OCI-LY3 (cell line): ENCODE measurements around the gene CLEC19A.
"Not testable (repeated sequence)": the region's sequence is repeated elsewhere in the genome, so short reads cannot be mapped to it uniquely, and the experiment has no call there.

Source experiments
- H2AFZ ChIP-seq: fragments of 200-600, 300-600 bp; shearing (Covaris generic); 2 replicates; pipeline ENCODE4 v1.6.0; 2014; ENCODE audit warnings: antibody characterized with exemption, low read depth, low read length
- H3K27ac ChIP-seq: fragments of 200-600, 300-600 bp; sonication (generic); 2 replicates; pipeline ENCODE4 v1.5.1; 2014; ENCODE audit warnings: mild to moderate bottlenecking, low read length, moderate library complexity, mixed read lengths
- H3K27me3 ChIP-seq: fragments of 200-600, 300-600 bp; sonication (generic); 2 replicates; pipeline ENCODE4 v1.6.1; 2014; ENCODE audit warnings: low read depth, low read length, mixed read lengths
- H3K36me3 ChIP-seq: fragments of 200-600, 300-600 bp; sonication (generic); replicated peaks from 2 replicates; pipeline ENCODE3; 2014; ENCODE audit warnings: low read depth, low read length, mixed read lengths
- H3K4me1 ChIP-seq: fragments of 300-600, 200-600 bp; sonication (generic); 2 replicates; pipeline ENCODE4 v1.6.1; 2014; ENCODE audit warnings: low read length, mixed read lengths
- H3K4me2 ChIP-seq: fragments of 200-600, 300-600 bp; sonication (generic); 2 replicates; pipeline ENCODE4 v1.6.1; 2014; ENCODE audit warnings: low read length, mixed read lengths
- H3K4me3 ChIP-seq: fragments of 300-600, 200-600 bp; sonication (generic); 2 replicates; pipeline ENCODE4 v1.5.1; 2014; ENCODE audit warnings: antibody characterized with exemption, mild to moderate bottlenecking, low read length, moderate library complexity
- H3K79me2 ChIP-seq: fragments of 300-600, 200-600 bp; shearing (Covaris generic); 2 replicates; pipeline ENCODE4 v1.6.1; 2014; ENCODE audit warnings: mild to moderate bottlenecking, low read length, mixed read lengths
- H3K9ac ChIP-seq: fragments of 300-600, 200-600 bp; shearing (Covaris generic); 2 replicates; pipeline ENCODE4 v1.6.0; 2014; ENCODE audit warnings: mild to moderate bottlenecking, low read length, moderate library complexity
- H3K9me3 ChIP-seq: fragments of 200-600, 300-600 bp; shearing (Covaris generic); 2 replicates; pipeline ENCODE4 v1.6.1; 2014; ENCODE audit warnings: low read length, mixed read lengths; ENCODE audit not compliant: insufficient read depth
- H4K20me1 ChIP-seq: fragments of 200-600, 300-600 bp; sonication (generic); 2 replicates; pipeline ENCODE4 v1.6.1; 2016; ENCODE audit warnings: low read length, mixed read lengths; ENCODE audit not compliant: insufficient read depth
- EZH2phosphoT487 ChIP-seq: fragments of 200-600 bp; shearing (Covaris generic); IDR thresholded peaks from 2 replicates; pipeline ENCODE4 v1.6.1; 2018; ENCODE audit warnings: antibody characterized with exemption, mixed run types, low read depth
- TF ChIP-seq, protein P1 (sequence below): fragments of 200-600, 300-600 bp; sonication (generic); IDR thresholded peaks from 2 replicates; pipeline ENCODE4 v1.5.1; 2014; ENCODE audit warnings: antibody characterized with exemption, low read length, low read depth

The CLEC19A gene

DNA sequence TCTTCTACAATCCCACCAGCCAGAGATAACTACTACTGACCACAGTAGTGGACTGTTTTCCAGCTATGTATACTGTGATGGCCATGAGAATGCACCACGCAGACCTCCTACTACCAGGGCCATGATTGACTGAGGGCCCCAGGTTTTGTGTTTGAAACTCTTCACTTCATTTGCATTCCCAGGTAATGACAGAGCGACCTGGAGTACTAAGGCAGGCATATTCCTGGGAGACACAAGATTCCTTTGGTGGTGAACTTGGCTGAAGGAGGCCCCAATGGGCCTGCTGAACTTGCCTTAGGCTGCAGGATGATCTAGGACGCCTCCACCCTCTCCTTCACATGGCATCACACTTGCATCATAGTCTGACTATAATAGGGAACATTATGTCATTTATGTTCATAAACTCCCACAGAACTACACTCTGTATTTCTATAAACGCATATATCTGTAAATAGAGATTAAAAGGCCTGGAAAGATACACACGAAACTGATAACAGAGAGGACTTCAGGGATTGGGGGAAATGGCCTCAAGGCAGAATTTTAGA, 30.4 kb downstream of the CLEC19A start:
- H3K79me2 ChIP-seq: no peaks in the 10 kb centered on the region
- H4K20me1 ChIP-seq: no peaks in the 10 kb centered on the region
- TF ChIP-seq, protein P1, sequence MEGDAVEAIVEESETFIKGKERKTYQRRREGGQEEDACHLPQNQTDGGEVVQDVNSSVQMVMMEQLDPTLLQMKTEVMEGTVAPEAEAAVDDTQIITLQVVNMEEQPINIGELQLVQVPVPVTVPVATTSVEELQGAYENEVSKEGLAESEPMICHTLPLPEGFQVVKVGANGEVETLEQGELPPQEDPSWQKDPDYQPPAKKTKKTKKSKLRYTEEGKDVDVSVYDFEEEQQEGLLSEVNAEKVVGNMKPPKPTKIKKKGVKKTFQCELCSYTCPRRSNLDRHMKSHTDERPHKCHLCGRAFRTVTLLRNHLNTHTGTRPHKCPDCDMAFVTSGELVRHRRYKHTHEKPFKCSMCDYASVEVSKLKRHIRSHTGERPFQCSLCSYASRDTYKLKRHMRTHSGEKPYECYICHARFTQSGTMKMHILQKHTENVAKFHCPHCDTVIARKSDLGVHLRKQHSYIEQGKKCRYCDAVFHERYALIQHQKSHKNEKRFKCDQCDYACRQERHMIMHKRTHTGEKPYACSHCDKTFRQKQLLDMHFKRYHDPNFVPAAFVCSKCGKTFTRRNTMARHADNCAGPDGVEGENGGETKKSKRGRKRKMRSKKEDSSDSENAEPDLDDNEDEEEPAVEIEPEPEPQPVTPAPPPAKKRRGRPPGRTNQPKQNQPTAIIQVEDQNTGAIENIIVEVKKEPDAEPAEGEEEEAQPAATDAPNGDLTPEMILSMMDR: no peak
- no peak for TF ChIP-seq EZH2phosphoT487
- H3K9ac ChIP-seq: no peak overlapping the region
- no peaks in the 10 kb centered on the region for H3K9me3 ChIP-seq
- no peak overlapping the region for H2AFZ ChIP-seq
- no peaks in the 10 kb centered on the region for H3K4me1 ChIP-seq
- H3K27me3 ChIP-seq: no peaks in the 10 kb centered on the region
- no peak overlapping the region for H3K4me2 ChIP-seq
- no peak overlapping the region for H3K4me3 ChIP-seq
- H3K36me3 ChIP-seq: no peaks in the 10 kb centered on the region
- H3K27ac ChIP-seq: no peak overlapping the region

DNA sequence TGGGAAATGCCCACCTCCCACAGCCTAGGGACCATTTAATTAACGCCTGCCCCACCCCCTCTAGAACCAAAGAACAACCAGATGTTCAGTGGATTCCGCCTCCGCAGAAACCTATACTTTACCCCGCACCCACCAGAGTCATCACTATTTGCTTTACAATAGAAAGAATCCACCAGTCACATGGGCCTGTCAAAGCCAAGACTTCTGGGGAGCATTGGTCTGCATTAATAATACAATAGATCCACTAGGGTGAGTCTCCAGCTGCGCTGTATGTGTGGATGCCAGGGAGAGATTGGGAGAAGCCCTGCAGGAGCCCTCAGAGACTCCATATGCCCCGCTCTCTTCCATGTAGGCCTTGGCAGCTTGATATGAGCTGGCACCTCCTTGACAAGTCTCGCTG, 31.3 kb downstream of the CLEC19A start:
- no peak overlapping the region for H3K4me3 ChIP-seq
- no peaks in the 10 kb centered on the region for H4K20me1 ChIP-seq
- no peak overlapping the region for H2AFZ ChIP-seq
- no peak overlapping the region for H3K9ac ChIP-seq
- H3K4me2 ChIP-seq: no peak overlapping the region
- H3K79me2 ChIP-seq: no peaks in the 10 kb centered on the region
- H3K27ac ChIP-seq: no peak overlapping the region
- TF ChIP-seq EZH2phosphoT487: no peak
- H3K36me3 ChIP-seq: no peaks in the 10 kb centered on the region
- no peaks in the 10 kb centered on the region for H3K27me3 ChIP-seq
- no peaks in the 10 kb centered on the region for H3K4me1 ChIP-seq
- no peaks in the 10 kb centered on the region for H3K9me3 ChIP-seq

- not testable (repeated sequence) for H3K27me3 ChIP-seq, H3K4me1 ChIP-seq, H3K9ac ChIP-seq, H3K4me3 ChIP-seq, H3K9me3 ChIP-seq, H3K4me2 ChIP-seq, H2AFZ ChIP-seq, H3K79me2 ChIP-seq, H3K27ac ChIP-seq, H4K20me1 ChIP-seq, H3K36me3 ChIP-seq
These were observed 35.7 kb downstream of the CLEC19A start for GRCh38 chr16:19321186-19321585.

DNA sequence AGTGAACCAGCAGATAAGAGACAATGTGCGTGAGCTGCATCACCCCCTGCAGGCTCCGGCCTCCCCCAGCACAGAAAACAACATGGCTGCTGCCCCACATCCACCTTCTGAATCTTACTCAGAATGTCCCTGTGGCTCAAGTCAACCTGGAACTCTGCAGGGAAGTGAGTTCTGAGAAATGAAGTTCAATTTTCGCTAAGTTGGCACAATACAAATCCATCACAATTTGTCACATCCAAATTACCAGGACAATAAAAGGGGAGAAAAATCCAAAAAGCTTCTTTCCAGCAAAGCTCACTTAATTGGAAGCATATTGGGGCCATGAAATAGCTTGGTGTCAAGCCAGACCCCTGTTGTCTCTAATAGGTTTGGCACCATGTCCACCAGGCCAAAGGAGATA, 38.1 kb downstream of the CLEC19A start:
- Histone ChIP-seq H3K9ac (no peak overlapping the region), H3K79me2 (no peaks in the 10 kb centered on the region), H3K4me3 (no peak overlapping the region), H3K9me3 (no peaks in the 10 kb centered on the region), H3K4me2 (no peak overlapping the region), H4K20me1 (no peaks in the 10 kb centered on the region), H3K36me3 (no peaks in the 10 kb centered on the region), H2AFZ (no peak overlapping the region), H3K4me1 (no peaks in the 10 kb centered on the region), H3K27me3 (no peaks in the 10 kb centered on the region), H3K27ac (no peak overlapping the region)
- TF ChIP-seq, protein P1: no peak
- TF ChIP-seq EZH2phosphoT487: no peak

DNA sequence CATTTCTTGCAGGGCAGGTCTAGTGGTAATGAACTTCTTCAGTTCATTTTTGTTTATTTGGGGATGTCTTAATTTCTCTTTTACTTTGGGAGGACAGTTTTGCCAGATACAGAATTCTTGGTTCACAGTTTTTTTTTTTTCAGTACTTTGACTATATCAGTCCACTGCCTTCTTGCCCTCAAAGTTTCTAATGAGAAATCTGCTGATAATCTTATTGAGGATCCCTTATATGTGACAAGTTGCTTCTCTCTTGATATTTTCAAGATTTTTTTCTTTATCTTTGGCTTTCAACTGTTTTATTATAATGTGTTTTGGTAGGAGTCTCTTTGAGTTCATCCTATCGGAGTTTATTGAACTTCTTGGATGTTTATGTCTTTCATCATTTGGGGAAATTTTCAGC, 42.8 kb downstream of the CLEC19A start:
- H3K4me2 ChIP-seq: no peak overlapping the region
- no peaks in the 10 kb centered on the region for H3K9me3 ChIP-seq
- H2AFZ ChIP-seq: no peak overlapping the region
- no peaks in the 10 kb centered on the region for H3K4me1 ChIP-seq
- H3K27ac ChIP-seq: no peak overlapping the region
- H3K36me3 ChIP-seq: no peaks in the 10 kb centered on the region
- no peak overlapping the region for H3K9ac ChIP-seq
- no peak overlapping the region for H3K4me3 ChIP-seq
- no peaks in the 10 kb centered on the region for H3K27me3 ChIP-seq
- TF ChIP-seq, protein P1: no peak
- TF ChIP-seq EZH2phosphoT487: no peak
- no peaks in the 10 kb centered on the region for H4K20me1 ChIP-seq
- H3K79me2 ChIP-seq: no peaks in the 10 kb centered on the region
